Measurements from ENCODE around the gene TEX22. TPM values are rescaled to one million over a fixed set of nuclear protein-coding genes. Genes with fewer than 3 reads are reported as not detected.

Gene TEX22
- total and polyA plus RNA-seq, 2 donors (not counting 1 experiment from before 2014, with no cell fraction given), result 0.05 to 0.33 TPM

DNA sequence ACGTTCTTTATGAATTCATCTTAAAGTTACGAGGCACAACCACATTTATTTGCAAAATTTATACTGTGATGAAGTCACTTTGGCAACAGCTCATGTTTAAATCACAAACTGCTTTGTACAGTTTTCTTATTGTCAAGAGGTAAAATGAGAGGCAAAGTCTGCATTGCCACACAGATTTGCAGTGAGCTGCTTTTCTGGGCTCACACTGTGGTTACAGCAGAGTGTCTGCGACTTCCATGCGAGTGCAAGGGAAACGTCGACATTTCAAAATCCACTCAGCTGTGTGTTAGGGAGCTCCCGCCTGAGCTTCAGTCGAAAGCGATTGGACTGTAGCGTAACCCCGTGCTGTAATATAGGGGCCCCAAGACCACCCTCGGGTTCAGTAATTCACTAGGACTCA lies 34.3 kb downstream of the TEX22 start:
- Histone ChIP-seq H3K9me3 (ENCODE audit: control insufficient read depth, insufficient read depth, low read depth, low read length) (no peaks in the 10 kb centered on the region), H3K36me3 (ENCODE audit: control insufficient read depth, insufficient read depth, low read length) (peaks cover 4% of the 10 kb centered on the region), H3K27ac (ENCODE audit: insufficient read depth, low read length) (no peak overlapping the region), H3K9ac (ENCODE audit: insufficient read depth, low read length) (no peak overlapping the region), H3K27me3 (ENCODE audit: control insufficient read depth, insufficient read depth, low read length) (no peaks in the 10 kb centered on the region), H3K4me3 (replicated peaks in 1 of 4; ENCODE audit: control extremely low read depth in 1 of 4, insufficient read depth in 1 of 4, low read depth in 3 of 4, low read length in 4 of 4) (no peak overlapping the region), H3K79me2 (ENCODE audit: control insufficient read depth, insufficient read depth, low read length) (peaks cover 68% of the 10 kb centered on the region), H4K20me1 (ENCODE audit: control insufficient read depth, extremely low read depth, insufficient read depth, low read length) (no peaks in the 10 kb centered on the region), H3K4me2 (ENCODE audit: extremely low read depth, insufficient read depth, low read length) (no peak overlapping the region), H3K4me1 (ENCODE audit: control insufficient read depth, extremely low read depth, insufficient read depth, low read length) (no peaks in the 10 kb centered on the region), H2AFZ (ENCODE audit: low read length) (no peak overlapping the region)
- DNase-seq (ENCODE audit: low read depth in 2 of 2), result no peak
- no peak for TF ChIP-seq EZH2 (IDR thresholded peaks at IDR 0.05; ENCODE audit: low read length, missing control alignments)
- TF ChIP-seq, protein P1, sequence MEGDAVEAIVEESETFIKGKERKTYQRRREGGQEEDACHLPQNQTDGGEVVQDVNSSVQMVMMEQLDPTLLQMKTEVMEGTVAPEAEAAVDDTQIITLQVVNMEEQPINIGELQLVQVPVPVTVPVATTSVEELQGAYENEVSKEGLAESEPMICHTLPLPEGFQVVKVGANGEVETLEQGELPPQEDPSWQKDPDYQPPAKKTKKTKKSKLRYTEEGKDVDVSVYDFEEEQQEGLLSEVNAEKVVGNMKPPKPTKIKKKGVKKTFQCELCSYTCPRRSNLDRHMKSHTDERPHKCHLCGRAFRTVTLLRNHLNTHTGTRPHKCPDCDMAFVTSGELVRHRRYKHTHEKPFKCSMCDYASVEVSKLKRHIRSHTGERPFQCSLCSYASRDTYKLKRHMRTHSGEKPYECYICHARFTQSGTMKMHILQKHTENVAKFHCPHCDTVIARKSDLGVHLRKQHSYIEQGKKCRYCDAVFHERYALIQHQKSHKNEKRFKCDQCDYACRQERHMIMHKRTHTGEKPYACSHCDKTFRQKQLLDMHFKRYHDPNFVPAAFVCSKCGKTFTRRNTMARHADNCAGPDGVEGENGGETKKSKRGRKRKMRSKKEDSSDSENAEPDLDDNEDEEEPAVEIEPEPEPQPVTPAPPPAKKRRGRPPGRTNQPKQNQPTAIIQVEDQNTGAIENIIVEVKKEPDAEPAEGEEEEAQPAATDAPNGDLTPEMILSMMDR (conservative IDR thresholded peaks at IDR 0.05 in 1 of 2, IDR thresholded peaks at IDR 0.05 in 1 of 2; ENCODE audit: low read depth in 1 of 2, low read length in 2 of 2), result no peak

DNA sequence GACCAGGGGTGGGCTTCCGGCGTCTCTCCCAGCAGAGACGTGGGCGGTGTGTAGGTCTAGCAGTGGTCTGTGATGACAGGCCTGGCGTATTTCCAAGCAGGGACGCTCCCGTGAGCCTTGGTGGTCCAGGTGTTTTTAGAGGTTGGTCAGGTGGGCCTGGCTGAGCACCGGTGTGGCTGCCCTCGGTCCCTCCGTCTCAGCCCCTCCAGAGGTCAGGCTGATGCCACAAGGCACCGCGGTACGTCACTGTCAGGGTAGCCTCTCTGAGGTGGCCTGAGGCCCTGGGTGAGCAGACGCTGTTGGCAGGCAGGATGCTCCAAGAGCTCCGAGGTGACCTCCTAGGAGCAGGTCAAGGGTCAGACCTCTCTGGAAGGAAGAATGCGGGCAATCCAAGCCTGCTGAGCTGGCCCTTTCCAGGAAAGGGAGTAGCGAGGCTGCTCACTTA lies 34.8 kb downstream of the TEX22 start:
- no peaks in the 10 kb centered on the region for H4K20me1 ChIP-seq (ENCODE audit: control insufficient read depth, extremely low read depth, insufficient read depth, low read length)
- peaks cover 69% of the 10 kb centered on the region for H3K79me2 ChIP-seq (ENCODE audit: control insufficient read depth, insufficient read depth, low read length)
- H3K4me2 ChIP-seq (ENCODE audit: extremely low read depth, insufficient read depth, low read length), result no peak overlapping the region
- H3K4me3 ChIP-seq (replicated peaks in 1 of 4; ENCODE audit: control extremely low read depth in 1 of 4, insufficient read depth in 1 of 4, low read depth in 3 of 4, low read length in 4 of 4), result no peak overlapping the region
- H3K9ac ChIP-seq (ENCODE audit: insufficient read depth, low read length), result no peak overlapping the region
- no peak for TF ChIP-seq EZH2 (IDR thresholded peaks at IDR 0.05; ENCODE audit: low read length, missing control alignments)
- TF ChIP-seq, protein P1 (conservative IDR thresholded peaks at IDR 0.05 in 1 of 2, IDR thresholded peaks at IDR 0.05 in 1 of 2; ENCODE audit: low read depth in 1 of 2, low read length in 2 of 2), result no peak
- no peaks in the 10 kb centered on the region for H3K27me3 ChIP-seq (ENCODE audit: control insufficient read depth, insufficient read depth, low read length)
- H3K27ac ChIP-seq (ENCODE audit: insufficient read depth, low read length), result no peak overlapping the region
- no peak for DNase-seq (ENCODE audit: low read depth in 2 of 2)
- no peaks in the 10 kb centered on the region for H3K9me3 ChIP-seq (ENCODE audit: control insufficient read depth, insufficient read depth, low read depth, low read length)
- no peaks in the 10 kb centered on the region for H3K4me1 ChIP-seq (ENCODE audit: control insufficient read depth, extremely low read depth, insufficient read depth, low read length)
- H2AFZ ChIP-seq (ENCODE audit: low read length), result no peak overlapping the region
- peaks cover 4% of the 10 kb centered on the region for H3K36me3 ChIP-seq (ENCODE audit: control insufficient read depth, insufficient read depth, low read length)

- Histone ChIP-seq H3K4me2 (ENCODE audit: extremely low read depth, insufficient read depth, low read length) (no peak overlapping the region), H4K20me1 (ENCODE audit: control insufficient read depth, extremely low read depth, insufficient read depth, low read length) (no peaks in the 10 kb centered on the region)
- TF ChIP-seq EZH2 (IDR thresholded peaks at IDR 0.05; ENCODE audit: low read length, missing control alignments), result no peak
- TF ChIP-seq, protein P1 (conservative IDR thresholded peaks at IDR 0.05 in 1 of 2, IDR thresholded peaks at IDR 0.05 in 1 of 2; ENCODE audit: low read depth in 1 of 2, low read length in 2 of 2), result no peak
Observed at GRCh38 chr14:105436402-105436801, 38.1 kb downstream of the TEX22 start.

More at GRCh38 chr14:105436402-105436801, 38.1 kb downstream of the TEX22 start:
- Histone ChIP-seq H3K27me3 (ENCODE audit: control insufficient read depth, insufficient read depth, low read length) (no peaks in the 10 kb centered on the region), H3K9me3 (ENCODE audit: control insufficient read depth, insufficient read depth, low read depth, low read length) (no peaks in the 10 kb centered on the region), H2AFZ (ENCODE audit: low read length) (no peak overlapping the region), H3K9ac (ENCODE audit: insufficient read depth, low read length) (no peak overlapping the region), H3K36me3 (ENCODE audit: control insufficient read depth, insufficient read depth, low read length) (peaks cover 6% of the 10 kb centered on the region), H3K27ac (ENCODE audit: insufficient read depth, low read length) (no peak overlapping the region), H3K79me2 (ENCODE audit: control insufficient read depth, insufficient read depth, low read length) (peaks cover 67% of the 10 kb centered on the region), H3K4me1 (ENCODE audit: control insufficient read depth, extremely low read depth, insufficient read depth, low read length) (no peaks in the 10 kb centered on the region), H3K4me3 (replicated peaks in 1 of 4; ENCODE audit: control extremely low read depth in 1 of 4, insufficient read depth in 1 of 4, low read depth in 3 of 4, low read length in 4 of 4) (no peak overlapping the region)
- no peak for DNase-seq (ENCODE audit: low read depth in 2 of 2)

Data from fibroblast of lung (primary cell).